Endothelial cell of umbilical vein (primary cell): ENCODE results near the gene LMO4. TPM values are rescaled to one million over a fixed set of nuclear protein-coding genes. Genes with fewer than 3 reads are reported as not detected.

Experiments
- BruUV-seq: library from RNA; stranded (reverse); fragments of 400-500 nt; replicated peaks from 2 replicates; lab custom pipeline; 2021; lab: Mats Ljungman, UMichigan
- CTCF ChIA-PET: fragments of 300-600, 350-600 bp; sonication (Branson Sonifier 250); formaldehyde crosslinking; loops from one replicate; lab custom pipeline; 2021; ENCODE audit warnings: antibody characterized with exemption, inconsistent platforms; lab: Charles Lee
- POLR2A ChIA-PET: fragments of 300-600, 350-600 bp; sonication (Branson Sonifier 250); formaldehyde crosslinking; loops from one replicate; lab custom pipeline; 2021; ENCODE audit warnings: antibody characterized with exemption, inconsistent platforms; lab: Charles Lee
- DNase-seq: peaks from one replicate; pipeline ENCODE4 v3.0.0-alpha.2; 2011; ENCODE audit warnings: low read depth, low spot score
- FAIRE-seq: peaks from 2 replicates; lab custom pipeline; 2011; peaks lifted over from hg19 to GRCh38; lab: Jason Lieb, UNC
- H2AFZ ChIP-seq: 2 replicates; pipeline ENCODE4 v1.6.0; 2012; ENCODE audit warnings: low read depth, low read length, control low read depth, inconsistent platforms
- H3K27ac ChIP-seq: 2 replicates; pipeline ENCODE4 v1.5.1; 2011; ENCODE audit warnings: low read depth, mild to moderate bottlenecking, control low read depth, low read length, moderate library complexity; ENCODE audit not compliant: insufficient read depth
- H3K27me3 ChIP-seq, 2 experiments: 2 replicates each; pipeline versions ENCODE4 v1.6.0 to v1.6.1; 2011; ENCODE audit warnings: low read length in 2 of 2, mixed read lengths in 1 of 2; ENCODE audit not compliant: control insufficient read depth in 2 of 2, insufficient read depth in 2 of 2
- H3K36me3 ChIP-seq, 2 experiments: 2 replicates in 1 of 2; 3 replicates in 1 of 2; pipeline ENCODE4 v1.5.1; 2011; ENCODE audit warnings: low read length in 2 of 2, mild to moderate bottlenecking in 1 of 2, moderate library complexity in 1 of 2; ENCODE audit not compliant: control insufficient read depth in 2 of 2, insufficient read depth in 2 of 2; ENCODE audit errors: extremely low read depth in 1 of 2
- H3K4me1 ChIP-seq: 3 replicates; pipeline ENCODE4 v1.5.1; 2011; ENCODE audit warnings: mild to moderate bottlenecking, low read length; ENCODE audit not compliant: control insufficient read depth, insufficient read depth; ENCODE audit errors: extremely low read depth
- H3K4me2 ChIP-seq: 2 replicates; pipeline ENCODE4 v1.6.1; 2011; ENCODE audit warnings: low read length, control low read depth, mixed read lengths; ENCODE audit not compliant: insufficient read depth
- H3K4me3 ChIP-seq, 3 experiments: fragments of 200-600 bp in 1 of 3; sonication (generic), shearing (Covaris generic) in 1 of 3; replicated peaks in 1 of 3; 2 replicates each; pipeline ENCODE4 v1.5.1; 2011 to 2016; ENCODE audit warnings: control low read depth in 3 of 3, low read length in 3 of 3, mild to moderate bottlenecking in 2 of 3, inconsistent platforms in 1 of 3, low read depth in 1 of 3, moderate library complexity in 1 of 3; ENCODE audit not compliant: insufficient read depth in 1 of 3
- H3K79me2 ChIP-seq: 2 replicates; pipeline ENCODE4 v1.6.0; 2012; ENCODE audit warnings: low read length, inconsistent platforms; ENCODE audit not compliant: control insufficient read depth, insufficient read depth
- H3K9ac ChIP-seq: replicated peaks from 2 replicates; pipeline ENCODE3; 2011; ENCODE audit warnings: low read length, control low read depth; ENCODE audit not compliant: insufficient read depth; ENCODE audit errors: extremely low read depth
- H3K9me1 ChIP-seq: replicated peaks from 3 replicates; pipeline ENCODE4 v1.6.0; 2011; ENCODE audit warnings: mild to moderate bottlenecking, low read length; ENCODE audit not compliant: control insufficient read depth, insufficient read depth; ENCODE audit errors: extremely low read depth
- H3K9me3 ChIP-seq: replicated peaks from 2 replicates; pipeline ENCODE4 v1.5.1; 2012; ENCODE audit warnings: low read length, inconsistent platforms; ENCODE audit not compliant: control insufficient read depth, insufficient read depth
- H4K20me1 ChIP-seq: replicated peaks from 2 replicates; pipeline ENCODE3; 2011; ENCODE audit warnings: mild to moderate bottlenecking, low read length; ENCODE audit not compliant: control insufficient read depth, insufficient read depth; ENCODE audit errors: extremely low read depth
- EZH2 ChIP-seq: IDR thresholded peaks from 2 replicates; pipeline ENCODE4 v1.6.1; 2012; ENCODE audit warnings: borderline replicate concordance, low read depth, mild to moderate bottlenecking, moderate library complexity, low read length, inconsistent platforms; ENCODE audit not compliant: severe bottlenecking
- FOS ChIP-seq: IDR thresholded peaks from 2 replicates; pipeline ENCODE4 v1.6.1; 2011; ENCODE audit warnings: mild to moderate bottlenecking, low read length, moderate library complexity, borderline replicate concordance; ENCODE audit not compliant: insufficient read depth
- GATA2 ChIP-seq: IDR thresholded peaks from 2 replicates; pipeline ENCODE4 v1.7.0; 2011; ENCODE audit warnings: low read depth, mild to moderate bottlenecking, moderate library complexity, mixed read lengths, low read length; ENCODE audit not compliant: insufficient read length, insufficient read depth
- JUN ChIP-seq: IDR thresholded peaks from 2 replicates; pipeline ENCODE4 v1.6.1; 2011; ENCODE audit warnings: borderline replicate concordance, low read depth; ENCODE audit not compliant: insufficient read length, insufficient read depth
- MYC ChIP-seq: IDR thresholded peaks from one replicate; pipeline ENCODE4 v1.6.1; 2011; ENCODE audit warnings: mild to moderate bottlenecking, low read depth, low read length
- POLR2A ChIP-seq: IDR thresholded peaks from 2 replicates; pipeline ENCODE4 v1.6.1; 2012; ENCODE audit warnings: low read depth, mild to moderate bottlenecking, control low read depth, low read length
- POLR2AphosphoS5 ChIP-seq: IDR thresholded peaks from 2 replicates; pipeline ENCODE4 v1.6.1; 2012; ENCODE audit warnings: low read depth, mild to moderate bottlenecking, control low read depth, low read length, moderate library complexity; ENCODE audit not compliant: insufficient read depth
- dilution Hi-C: fragments of 300-500 bp; cut with MboI; formaldehyde crosslinking; loops from one replicate; pipeline ENCODE4 v1.15.0; 2019; ENCODE audit warnings: low sequenced_read_pairs; ENCODE audit not compliant: extremely low pct_ligation_motif_present
- intact Hi-C: fragments of 100-400 bp; cut with micrococcal nuclease; formaldehyde crosslinking; loops from one replicate; pipeline ENCODE4 v1.10.0; 2022
- polyA plus RNA-seq, 4 experiments: library from polyadenylated mRNA; depleted of rRNA in 3 of 4; stranded (reverse) in 3 of 4; unstranded in 1 of 4; fragments of >200 nt; gene quantifications; 2 replicates each; pipeline versions ENCODE4 v1.2.1 to v1.2.3, GENCODE V29; 2011 to 2012; ENCODE audit warnings: missing spikeins in 1 of 4
- total RNA-seq: library from RNA; stranded (reverse); gene quantifications from 2 replicates; pipeline ENCODE4 v1.2.3, GENCODE V29; 2021
- TF ChIP-seq, protein P1 (sequence below), 2 donors: IDR thresholded peaks; 1 replicate in 1 of 2; 2 replicates in 1 of 2; pipeline ENCODE4 v1.5.1; 2011; ENCODE audit warnings: low read length in 2 of 2, mild to moderate bottlenecking in 2 of 2, moderate library complexity in 2 of 2, control low read depth in 1 of 2, inconsistent platforms in 1 of 2, low read depth in 1 of 2; ENCODE audit not compliant: insufficient read depth in 1 of 2; ENCODE audit errors: extremely low read depth in 1 of 2
- TF ChIP-seq, protein P2 (sequence below): IDR thresholded peaks from 2 replicates; pipeline ENCODE4 v1.6.1; 2011; ENCODE audit not compliant: insufficient read depth, insufficient read length

The LMO4 gene
- total and polyA plus RNA-seq, 2 donors (not counting 3 experiments of a cell fraction or from before 2014, with no cell fraction given), result 24.8 to 36.6 TPM

DNA sequence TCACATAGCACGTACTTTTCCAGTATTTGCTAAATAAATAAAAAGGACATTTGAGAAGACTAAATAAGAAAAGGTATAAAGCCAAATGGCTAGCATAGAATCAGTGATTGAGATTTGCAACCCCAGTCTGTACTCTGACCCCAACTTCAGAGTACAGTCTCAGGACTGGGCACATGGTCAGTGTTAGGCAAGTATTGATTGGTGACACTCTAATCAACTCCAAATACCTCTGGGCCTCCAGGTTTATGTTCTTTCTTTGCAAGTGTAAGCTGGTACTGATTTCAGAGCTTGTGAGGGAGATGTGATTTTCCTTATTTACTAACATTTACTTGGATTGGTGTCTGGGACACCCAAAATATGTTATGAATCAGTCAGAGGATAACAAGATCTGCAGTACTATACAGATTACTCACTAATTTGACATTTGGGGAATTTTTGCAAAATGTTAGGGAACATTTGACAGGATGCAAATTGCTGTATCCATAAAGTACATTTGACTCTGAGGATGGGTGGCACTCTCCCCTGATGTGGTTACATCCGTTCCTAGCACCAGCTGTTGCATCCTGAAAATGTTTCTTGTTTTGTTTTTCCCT is 34.2 kb downstream of the LMO4 start:
- H3K4me1 ChIP-seq, result no peaks in the 10 kb centered on the region
- no peaks in the 10 kb centered on the region for H4K20me1 ChIP-seq
- H3K79me2 ChIP-seq, result no peaks in the 10 kb centered on the region
- H3K9me1 ChIP-seq, result no peaks in the 10 kb centered on the region
- DNase-seq (no peak), FAIRE-seq (no peak)
- dilution Hi-C loops, result no loop called here
- no peak overlapping the region for H3K4me3 ChIP-seq
- H3K27ac ChIP-seq, result no peak overlapping the region
- ChIA-PET CTCF (no interaction called here), POLR2A (no interaction called here)
- no peak overlapping the region for H3K9ac ChIP-seq
- BruUV-seq, result no TSS peak
- no peak overlapping the region for H3K4me2 ChIP-seq
- H3K9me3 ChIP-seq, result no peaks in the 10 kb centered on the region
- TF ChIP-seq FOS (no peak), POLR2AphosphoS5 (no peak), EZH2 (no peak), POLR2A (no peak), MYC (no peak), JUN (no peak), GATA2 (no peak)
- TF ChIP-seq, protein P1, sequence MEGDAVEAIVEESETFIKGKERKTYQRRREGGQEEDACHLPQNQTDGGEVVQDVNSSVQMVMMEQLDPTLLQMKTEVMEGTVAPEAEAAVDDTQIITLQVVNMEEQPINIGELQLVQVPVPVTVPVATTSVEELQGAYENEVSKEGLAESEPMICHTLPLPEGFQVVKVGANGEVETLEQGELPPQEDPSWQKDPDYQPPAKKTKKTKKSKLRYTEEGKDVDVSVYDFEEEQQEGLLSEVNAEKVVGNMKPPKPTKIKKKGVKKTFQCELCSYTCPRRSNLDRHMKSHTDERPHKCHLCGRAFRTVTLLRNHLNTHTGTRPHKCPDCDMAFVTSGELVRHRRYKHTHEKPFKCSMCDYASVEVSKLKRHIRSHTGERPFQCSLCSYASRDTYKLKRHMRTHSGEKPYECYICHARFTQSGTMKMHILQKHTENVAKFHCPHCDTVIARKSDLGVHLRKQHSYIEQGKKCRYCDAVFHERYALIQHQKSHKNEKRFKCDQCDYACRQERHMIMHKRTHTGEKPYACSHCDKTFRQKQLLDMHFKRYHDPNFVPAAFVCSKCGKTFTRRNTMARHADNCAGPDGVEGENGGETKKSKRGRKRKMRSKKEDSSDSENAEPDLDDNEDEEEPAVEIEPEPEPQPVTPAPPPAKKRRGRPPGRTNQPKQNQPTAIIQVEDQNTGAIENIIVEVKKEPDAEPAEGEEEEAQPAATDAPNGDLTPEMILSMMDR (IDR thresholded peaks at IDR 0.05; ENCODE audit: extremely low read depth in 1 of 2, insufficient read depth in 1 of 2, low read depth in 1 of 2, low read length in 2 of 2), result no peak
- TF ChIP-seq, protein P2, sequence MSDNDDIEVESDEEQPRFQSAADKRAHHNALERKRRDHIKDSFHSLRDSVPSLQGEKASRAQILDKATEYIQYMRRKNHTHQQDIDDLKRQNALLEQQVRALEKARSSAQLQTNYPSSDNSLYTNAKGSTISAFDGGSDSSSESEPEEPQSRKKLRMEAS, result no peak
- no peaks in the 10 kb centered on the region for H3K36me3 ChIP-seq
- intact Hi-C loops, result no loop called here
- no peak overlapping the region for H2AFZ ChIP-seq
- H3K27me3 ChIP-seq, result no peaks in the 10 kb centered on the region
